ENCODE measurements around the gene CEND1. TPM values are rescaled to one million over a fixed set of nuclear protein-coding genes. Genes with fewer than 3 reads are reported as not detected.

Gene CEND1
- total and polyA plus RNA-seq, 2 experiments from 2014 or later: not detected

DNA sequence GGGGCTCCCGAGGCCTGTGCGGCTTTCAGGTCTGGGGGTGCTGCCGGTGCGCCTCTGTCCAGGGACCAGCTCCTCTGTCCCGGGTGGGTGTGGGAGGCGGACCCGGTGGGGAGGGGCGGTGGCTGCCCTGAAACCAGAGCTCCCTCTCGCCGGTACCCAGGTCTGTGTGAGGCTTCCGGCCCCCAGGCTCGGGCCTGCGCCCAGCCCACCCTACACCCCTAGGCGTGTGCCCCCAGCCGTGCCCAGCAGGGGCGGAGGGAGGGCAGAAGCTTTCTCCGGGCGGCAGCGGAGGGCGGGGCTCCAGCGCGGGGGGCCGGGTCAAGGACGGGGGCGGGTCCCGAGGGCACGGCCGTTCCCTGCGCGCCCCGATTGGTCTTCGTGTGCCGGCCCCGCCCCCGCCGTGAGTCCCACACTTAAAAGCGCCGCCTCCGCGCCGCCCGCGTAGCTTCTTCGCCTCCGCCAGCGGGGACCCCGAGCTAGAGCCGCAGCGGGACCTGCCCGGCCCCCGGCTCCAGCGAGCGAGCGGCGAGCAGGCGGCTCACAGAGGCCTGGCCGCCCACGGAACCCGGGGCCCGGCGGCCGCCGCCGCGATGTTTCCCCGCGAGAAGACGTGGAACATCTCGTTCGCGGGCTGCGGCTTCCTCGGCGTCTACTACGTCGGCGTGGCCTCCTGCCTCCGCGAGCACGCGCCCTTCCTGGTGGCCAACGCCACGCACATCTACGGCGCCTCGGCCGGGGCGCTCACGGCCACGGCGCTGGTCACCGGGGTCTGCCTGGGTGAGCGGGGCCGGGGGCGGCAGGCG is 29.4 kb upstream of the CEND1 start:
- Histone ChIP-seq H3K36me3 (replicated peaks; ENCODE audit: insufficient read depth, low read depth) (no peaks in the 10 kb centered on the region), H4K20me1 (ENCODE audit: insufficient read depth, poor library complexity, severe bottlenecking) (peaks cover 16% of the 10 kb centered on the region), H2AFZ (peak overlapping the region; percentile 58), H3K4me2 (peak overlapping the region; percentile 91), H3K27ac (peak overlapping the region; percentile 88), H3K27me3 (no peaks in the 10 kb centered on the region), H3K79me2 (peaks cover 19% of the 10 kb centered on the region), H3K9me3 (ENCODE audit: low read depth) (no peaks in the 10 kb centered on the region), H3K4me1 (ENCODE audit: insufficient read depth) (peaks cover 16% of the 10 kb centered on the region), H3K9me2 (replicated peaks; ENCODE audit: insufficient read depth) (no peaks in the 10 kb centered on the region), H3K4me3 (peak overlapping the region; percentile 89)
- WGBS (ENCODE audit: low lambda C conversion rate, missing lambda C conversion rate): 3% methylated on average over 52 of the region's 96 CpGs
- DNase-seq (ENCODE audit: low spot score): peak; percentile 97
- no peak for TF ChIP-seq EZH2 (IDR thresholded peaks at IDR 0.05; ENCODE audit: borderline replicate concordance)
- TF ChIP-seq EZH2phosphoT487 (IDR thresholded peaks at IDR 0.05; ENCODE audit: low read depth, severe bottlenecking, unreplicated experiment): no peak
- TF ChIP-seq, protein P1, sequence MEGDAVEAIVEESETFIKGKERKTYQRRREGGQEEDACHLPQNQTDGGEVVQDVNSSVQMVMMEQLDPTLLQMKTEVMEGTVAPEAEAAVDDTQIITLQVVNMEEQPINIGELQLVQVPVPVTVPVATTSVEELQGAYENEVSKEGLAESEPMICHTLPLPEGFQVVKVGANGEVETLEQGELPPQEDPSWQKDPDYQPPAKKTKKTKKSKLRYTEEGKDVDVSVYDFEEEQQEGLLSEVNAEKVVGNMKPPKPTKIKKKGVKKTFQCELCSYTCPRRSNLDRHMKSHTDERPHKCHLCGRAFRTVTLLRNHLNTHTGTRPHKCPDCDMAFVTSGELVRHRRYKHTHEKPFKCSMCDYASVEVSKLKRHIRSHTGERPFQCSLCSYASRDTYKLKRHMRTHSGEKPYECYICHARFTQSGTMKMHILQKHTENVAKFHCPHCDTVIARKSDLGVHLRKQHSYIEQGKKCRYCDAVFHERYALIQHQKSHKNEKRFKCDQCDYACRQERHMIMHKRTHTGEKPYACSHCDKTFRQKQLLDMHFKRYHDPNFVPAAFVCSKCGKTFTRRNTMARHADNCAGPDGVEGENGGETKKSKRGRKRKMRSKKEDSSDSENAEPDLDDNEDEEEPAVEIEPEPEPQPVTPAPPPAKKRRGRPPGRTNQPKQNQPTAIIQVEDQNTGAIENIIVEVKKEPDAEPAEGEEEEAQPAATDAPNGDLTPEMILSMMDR (IDR thresholded peaks at IDR 0.05; ENCODE audit: poor library complexity): no peak

DNA sequence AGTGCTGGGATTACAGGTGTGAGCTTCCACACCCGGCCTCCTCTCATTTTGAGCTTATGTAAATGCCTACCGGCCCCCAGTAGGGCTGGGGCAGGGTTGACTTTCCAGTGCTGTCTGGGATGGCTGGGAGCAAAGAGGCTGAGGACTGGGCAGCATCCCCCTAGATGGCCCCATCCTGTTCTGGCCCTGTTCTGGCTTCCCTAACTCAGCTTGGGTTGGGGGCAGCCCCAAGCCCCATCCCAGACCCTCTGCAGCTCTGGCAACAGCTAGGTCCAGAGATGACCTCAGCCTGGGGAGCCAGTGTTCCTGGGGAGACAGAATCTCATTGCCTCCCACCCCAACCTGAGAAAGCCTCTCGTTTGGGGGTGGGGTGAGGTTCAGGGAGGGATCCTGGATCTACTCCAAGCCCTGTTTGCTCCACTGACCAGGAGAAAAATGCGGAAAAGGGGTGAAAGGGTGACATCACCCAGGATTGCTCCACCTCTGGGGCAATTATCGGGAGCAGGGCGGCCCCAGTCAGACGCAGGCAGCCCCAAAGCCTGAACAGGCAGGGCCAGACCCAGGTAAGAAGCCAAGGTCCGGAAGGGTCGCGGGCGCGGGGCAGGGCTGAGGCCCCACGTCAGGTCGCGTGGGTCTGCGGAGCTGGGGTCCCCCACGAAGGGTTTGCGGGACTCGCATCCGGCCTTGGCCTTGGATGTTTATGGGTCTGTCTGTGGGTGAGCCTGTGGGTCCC is 28.7 kb upstream of the CEND1 start, which contains the start of gene PNPLA2:
Gene PNPLA2 (plus strand): TSS at position 519 of the 733 bp plus-strand sequence. CDS start 805 bp downstream, outside the sequence.
- no peaks in the 10 kb centered on the region for H3K9me3 ChIP-seq (ENCODE audit: low read depth)
- no peaks in the 10 kb centered on the region for H3K36me3 ChIP-seq (replicated peaks; ENCODE audit: insufficient read depth, low read depth)
- peak within 1 kb of the TSS; percentile 88 for H3K27ac ChIP-seq
- H3K27me3 ChIP-seq: no peaks in the 10 kb centered on the region
- H3K9me2 ChIP-seq (replicated peaks; ENCODE audit: insufficient read depth): no peaks in the 10 kb centered on the region
- H3K4me3 ChIP-seq: peak within 1 kb of the TSS; percentile 89
- peak; percentile 71 for DNase-seq (ENCODE audit: low spot score)
- peak within 1 kb of the TSS; percentile 91 for H3K4me2 ChIP-seq
- peaks cover 16% of the 10 kb centered on the region for H4K20me1 ChIP-seq (ENCODE audit: insufficient read depth, poor library complexity, severe bottlenecking)
- peaks cover 16% of the 10 kb centered on the region for H3K4me1 ChIP-seq (ENCODE audit: insufficient read depth)
- peaks cover 19% of the 10 kb centered on the region for H3K79me2 ChIP-seq
- TF ChIP-seq, protein P1 (IDR thresholded peaks at IDR 0.05; ENCODE audit: poor library complexity): no peak
- TF ChIP-seq EZH2 (IDR thresholded peaks at IDR 0.05; ENCODE audit: borderline replicate concordance): no peak
- TF ChIP-seq EZH2phosphoT487 (IDR thresholded peaks at IDR 0.05; ENCODE audit: low read depth, severe bottlenecking, unreplicated experiment): no peak
- 65% methylated on average over 20 of the region's 20 CpGs for WGBS (ENCODE audit: low lambda C conversion rate, missing lambda C conversion rate)
- H2AFZ ChIP-seq: peak within 1 kb of the TSS; percentile 58

DNA sequence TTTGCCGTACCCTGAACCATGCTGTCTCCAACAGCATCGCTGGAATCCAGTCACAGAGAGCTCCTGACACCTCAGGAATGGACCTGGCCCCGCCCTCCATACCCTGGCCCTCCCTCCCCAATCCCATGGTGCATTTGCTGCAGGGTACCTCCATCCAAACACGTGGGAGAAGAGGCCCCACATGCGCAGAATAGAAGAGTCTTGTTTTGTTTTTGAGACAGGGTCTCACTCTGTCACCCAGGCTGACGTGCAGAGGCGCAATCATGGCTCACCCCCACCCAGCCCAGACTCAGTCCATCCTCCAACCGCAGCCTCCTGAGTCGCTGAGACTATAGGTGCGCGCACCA is 26.5 kb upstream of the CEND1 start:
- no peak for DNase-seq (ENCODE audit: low spot score)
- H3K27ac ChIP-seq: no peak overlapping the region
- H3K4me2 ChIP-seq: no peak overlapping the region
- H3K9me3 ChIP-seq (ENCODE audit: low read depth): no peaks in the 10 kb centered on the region
- no peak overlapping the region for H3K4me3 ChIP-seq
- H3K27me3 ChIP-seq: no peaks in the 10 kb centered on the region
- peaks cover 17% of the 10 kb centered on the region for H4K20me1 ChIP-seq (ENCODE audit: insufficient read depth, poor library complexity, severe bottlenecking)
- no peak overlapping the region for H2AFZ ChIP-seq
- TF ChIP-seq, protein P1 (IDR thresholded peaks at IDR 0.05; ENCODE audit: poor library complexity): no peak
- no peak for TF ChIP-seq EZH2phosphoT487 (IDR thresholded peaks at IDR 0.05; ENCODE audit: low read depth, severe bottlenecking, unreplicated experiment)
- TF ChIP-seq EZH2 (IDR thresholded peaks at IDR 0.05; ENCODE audit: borderline replicate concordance): no peak
- H3K9me2 ChIP-seq (replicated peaks; ENCODE audit: insufficient read depth): no peaks in the 10 kb centered on the region
- 84% methylated on average over 11 of the region's 11 CpGs for WGBS (ENCODE audit: low lambda C conversion rate, missing lambda C conversion rate)
- H3K36me3 ChIP-seq (replicated peaks; ENCODE audit: insufficient read depth, low read depth): no peaks in the 10 kb centered on the region
- H3K4me1 ChIP-seq (ENCODE audit: insufficient read depth): peaks cover 16% of the 10 kb centered on the region
- H3K79me2 ChIP-seq: peaks cover 21% of the 10 kb centered on the region

All from hepatocyte (in vitro differentiated cells).